Stimulated activated CD4-positive, alpha-beta T cell treated with anti-CD3 and anti-CD28 coated beads, Interleukin-15, amount 100 ng/mL, for 1 hour (primary cell): ENCODE results near the gene DNLZ.
"Not testable (repeated sequence)": the region's sequence is repeated elsewhere in the genome, so short reads cannot be mapped to it uniquely, and the experiment has no call there.

ENCODE experiments used
- DNase-seq, 2 donors: peaks; one replicate each; pipeline ENCODE4 v3.0.0-alpha.2; 2020; ENCODE audit warnings: low read depth in 1 of 2, low spot score in 1 of 2

The DNLZ gene

GRCh38 chr9:136361047-136361753 is 2.3 kb downstream of the DNLZ start:
- DNase-seq = no peak

- DNase-seq = no peak
Observed at GRCh38 chr9:136359774-136360718, 3.5 kb downstream of the DNLZ start.

DNA sequence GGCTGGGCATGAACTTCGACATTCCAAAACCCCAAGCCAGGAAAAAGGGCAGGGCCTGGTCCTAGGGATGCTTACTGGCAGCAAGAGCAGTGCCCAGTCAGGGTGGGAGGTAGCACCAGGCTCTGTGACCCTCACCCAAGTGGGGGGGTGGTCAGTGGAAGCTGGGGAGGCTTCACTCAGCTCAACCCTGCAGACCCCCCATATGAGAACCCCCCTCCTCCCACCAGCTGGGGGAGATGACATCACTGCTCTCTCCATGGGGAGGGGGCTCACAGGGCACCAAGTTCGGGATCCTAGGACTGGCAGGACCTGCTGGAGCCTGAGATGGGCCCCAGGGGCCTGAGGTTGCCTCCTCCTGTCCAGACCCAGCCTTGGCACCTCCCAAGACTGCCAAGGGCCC is 4.7 kb downstream of the DNLZ start:
- DNase-seq = no peak

- DNase-seq = no peak
Observed at GRCh38 chr9:136358016-136358415, 5.5 kb downstream of the DNLZ start.

- no peak for DNase-seq
Observed at GRCh38 chr9:136357202-136357725, 6.3 kb downstream of the DNLZ start.

DNA sequence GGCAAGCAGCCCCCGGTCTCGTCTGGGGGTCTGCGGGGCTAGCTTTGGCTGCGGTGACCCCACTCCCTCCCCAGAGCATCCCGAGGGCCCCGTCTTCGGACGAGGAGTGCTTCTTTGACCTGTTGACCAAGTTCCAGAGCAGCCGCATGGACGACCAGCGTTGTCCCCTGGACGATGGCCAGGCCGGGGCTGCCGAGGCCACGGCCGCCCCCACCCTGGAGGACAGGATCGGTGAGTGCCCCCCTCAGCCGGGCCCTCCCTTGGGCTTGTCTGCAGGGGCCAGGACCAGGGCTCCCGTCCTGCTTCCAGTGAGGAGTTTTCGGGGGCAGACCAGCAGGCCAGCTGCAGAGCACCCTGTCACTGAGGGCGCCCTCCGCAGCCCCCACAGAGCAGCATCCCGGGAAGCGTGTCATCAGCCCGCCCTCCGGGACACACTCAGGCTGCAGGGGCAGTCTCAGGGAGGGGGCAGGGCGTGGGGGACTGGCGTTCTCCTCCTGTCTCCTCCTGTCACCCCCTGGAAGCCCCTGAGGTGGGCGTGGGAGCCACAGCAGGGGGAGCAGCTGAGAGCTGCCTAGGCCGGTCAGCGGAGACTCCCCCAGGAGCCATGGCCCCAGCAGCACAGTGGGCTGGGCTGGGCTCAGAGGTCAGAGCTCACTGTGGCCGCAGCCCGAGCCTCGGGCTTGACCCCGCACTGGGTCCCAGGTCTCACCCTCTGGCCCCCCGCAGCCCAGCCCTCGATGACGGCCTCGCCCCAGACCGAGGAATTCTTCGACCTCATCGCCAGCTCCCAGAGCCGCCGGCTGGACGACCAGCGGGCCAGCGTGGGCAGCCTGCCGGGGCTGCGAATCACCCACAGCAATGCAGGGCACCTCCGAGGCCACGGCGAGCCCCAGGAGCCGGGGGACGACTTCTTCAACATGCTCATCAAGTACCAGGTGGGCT is 7.7 kb downstream of the DNLZ start:
- DNase-seq = no peak

DNA sequence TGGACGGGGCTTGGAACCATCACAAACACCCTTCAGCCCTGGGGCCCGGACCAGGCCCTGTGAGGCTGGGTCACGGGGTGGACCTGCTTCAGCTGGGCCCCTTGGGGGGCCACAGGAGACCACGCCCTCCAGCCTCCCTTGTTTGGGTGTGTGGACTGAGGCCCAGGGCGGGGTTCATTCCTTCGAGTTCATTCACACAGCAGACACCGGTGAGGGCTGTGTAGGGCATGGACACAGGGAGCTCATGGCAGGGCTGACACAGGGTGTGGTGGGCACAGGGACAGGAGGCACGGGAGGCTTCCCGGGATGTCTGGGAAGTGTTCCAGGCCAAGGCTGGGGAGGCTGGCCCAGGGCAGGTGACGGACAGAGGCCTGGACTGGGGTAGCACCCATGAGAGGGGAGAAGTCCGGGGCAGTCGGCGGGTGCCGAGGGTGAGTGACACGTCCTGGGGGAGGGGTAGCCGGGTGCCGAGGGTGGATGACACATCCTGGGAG is 8.9 kb downstream of the DNLZ start:
- no peak for DNase-seq

- DNase-seq = no peak
Observed at GRCh38 chr9:136353757-136354488, 9.6 kb downstream of the DNLZ start.

- no peak for DNase-seq
Observed at GRCh38 chr9:136353088-136353487, 10.5 kb downstream of the DNLZ start.

- no peak for DNase-seq
Observed at GRCh38 chr9:136352682-136353081, 10.9 kb downstream of the DNLZ start.

GRCh38 chr9:136351868-136352267 is 11.7 kb downstream of the DNLZ start:
- not testable (repeated sequence) for DNase-seq

DNA sequence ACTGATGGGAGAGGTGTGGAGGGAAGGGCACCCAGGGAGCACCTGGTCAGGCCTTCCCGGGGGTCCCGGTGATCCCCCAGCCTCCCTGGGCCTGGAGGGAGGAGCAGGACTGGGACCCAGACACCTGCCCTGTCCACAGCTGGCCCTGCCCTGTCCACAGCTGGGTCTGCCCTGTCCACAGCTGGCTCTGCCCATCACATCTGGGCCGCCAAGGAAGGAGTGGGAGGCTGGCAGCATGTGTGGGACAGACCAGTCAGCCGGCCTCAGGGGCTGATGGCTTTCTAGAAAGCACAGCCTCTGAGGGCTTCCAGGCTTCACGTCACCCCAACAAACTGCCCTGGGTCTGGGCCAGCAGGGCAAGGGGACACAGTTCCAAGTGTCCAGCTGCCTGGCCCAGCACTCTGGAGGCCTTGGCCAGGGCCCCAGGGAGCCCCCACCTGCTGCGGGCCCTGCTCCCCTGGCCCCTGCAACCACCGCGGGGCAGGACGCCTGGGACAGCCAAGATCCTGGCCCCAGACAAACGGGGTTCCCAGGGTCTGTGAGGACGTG is 12.2 kb downstream of the DNLZ start:
- no peak for DNase-seq

GRCh38 chr9:136349546-136349945 is 14.0 kb downstream of the DNLZ start:
- no peak for DNase-seq

- no peak for DNase-seq
Observed at GRCh38 chr9:136348691-136349090, 14.9 kb downstream of the DNLZ start.

- DNase-seq = no peak
Observed at GRCh38 chr9:136347472-136348256, 15.9 kb downstream of the DNLZ start.

DNA sequence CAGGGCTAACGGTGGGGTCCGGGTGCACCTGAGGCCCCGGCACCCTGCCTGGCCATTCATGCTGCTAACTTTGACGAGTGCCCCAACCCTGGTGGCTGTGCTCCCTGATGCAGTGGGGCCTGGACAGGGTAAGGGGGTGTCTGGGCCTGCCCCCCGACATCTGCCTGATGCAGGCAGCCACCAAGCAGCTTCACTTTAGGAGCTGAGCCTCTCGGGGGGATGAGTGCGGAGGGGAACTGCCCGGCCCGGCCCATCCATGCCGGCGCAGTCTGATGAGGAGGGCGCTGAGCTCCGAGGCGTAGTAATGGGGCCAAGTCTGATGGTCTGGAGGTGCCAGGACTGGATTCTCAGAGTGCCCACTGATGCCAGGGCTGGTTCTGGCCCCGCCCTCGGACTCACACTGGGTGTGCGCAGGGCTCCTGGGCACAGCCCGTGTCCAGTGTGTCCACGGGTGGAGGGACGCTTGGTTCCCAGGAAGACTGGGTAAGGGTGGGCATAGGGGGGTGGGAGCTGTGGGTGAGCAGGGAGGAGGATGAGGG is 16.5 kb downstream of the DNLZ start:
- no peak for DNase-seq

- no peak for DNase-seq
Observed at GRCh38 chr9:136346157-136346481, 17.4 kb downstream of the DNLZ start.

GRCh38 chr9:136345281-136346156 is 18.0 kb downstream of the DNLZ start:
- no peak for DNase-seq
